OCI-LY1 (cell line): Measurements from ENCODE around the gene CDH4.

Experiments
- CTCF ChIP-seq: fragments of 200-600 bp; sonication (generic), shearing (Covaris generic); IDR thresholded peaks from 2 replicates; pipeline ENCODE4 v1.5.1; 2017; ENCODE audit warnings: mild to moderate bottlenecking, antibody characterized with exemption, low read length, moderate library complexity, mixed read lengths
- EZH2 ChIP-seq: fragments of 200-600 bp; sonication (generic), shearing (Covaris generic); IDR thresholded peaks from 2 replicates; pipeline ENCODE4 v1.8.0; 2017; ENCODE audit warnings: borderline replicate concordance, mixed run types, mild to moderate bottlenecking, antibody characterized with exemption, low read length, moderate library complexity, mixed read lengths

GRCh38 chr20:61760321-61760720 lies 508.3 kb downstream of the CDH4 start:
- TF ChIP-seq CTCF (no peak), EZH2 (no peak)
